Activated T-cell treated with anti-CD3 and anti-CD28 coated beads, Interleukin-2, amount 50 U/mL, for 4 hours (primary cell): ENCODE data around the gene JAG1. TPM values are rescaled to one million over a fixed set of nuclear protein-coding genes. Genes with fewer than 3 reads are reported as not detected.

Experiments
- ATAC-seq, 2 donors: fragments of 200-7000 bp; cut with Tn5 transposase; one replicate each; pipeline ENCODE4 v1.10.0; 2021
- DNase-seq: peaks from one replicate; pipeline ENCODE4 v3.0.0-alpha.2; 2020
- H3K27me3 Mint-ChIP-seq: one replicate; pipeline ENCODE4 v1.8.0; 2021; ENCODE audit warnings: low read depth, mixed read lengths
- H3K36me3 Mint-ChIP-seq: one replicate; pipeline ENCODE4 v1.8.0; 2022; ENCODE audit warnings: mixed read lengths; ENCODE audit not compliant: insufficient read depth
- H3K4me1 Mint-ChIP-seq: one replicate; pipeline ENCODE4 v1.8.0; 2021; ENCODE audit warnings: low read depth, mixed read lengths
- H3K4me3 Mint-ChIP-seq: one replicate; pipeline ENCODE4 v1.8.0; 2021; ENCODE audit warnings: mild to moderate bottlenecking, moderate library complexity, mixed read lengths
- H3K9me3 Mint-ChIP-seq: one replicate; pipeline ENCODE4 v1.8.0; 2021; ENCODE audit warnings: mixed read lengths
- total RNA-seq, 3 donors: library from RNA; stranded (reverse); gene quantifications; one replicate each; pipeline ENCODE4 v1.2.1, GENCODE V29; 2021

The JAG1 gene
- total RNA-seq, 3 donors from 2014 or later, result 0.33 to 0.47 (median 0.38) TPM

DNA sequence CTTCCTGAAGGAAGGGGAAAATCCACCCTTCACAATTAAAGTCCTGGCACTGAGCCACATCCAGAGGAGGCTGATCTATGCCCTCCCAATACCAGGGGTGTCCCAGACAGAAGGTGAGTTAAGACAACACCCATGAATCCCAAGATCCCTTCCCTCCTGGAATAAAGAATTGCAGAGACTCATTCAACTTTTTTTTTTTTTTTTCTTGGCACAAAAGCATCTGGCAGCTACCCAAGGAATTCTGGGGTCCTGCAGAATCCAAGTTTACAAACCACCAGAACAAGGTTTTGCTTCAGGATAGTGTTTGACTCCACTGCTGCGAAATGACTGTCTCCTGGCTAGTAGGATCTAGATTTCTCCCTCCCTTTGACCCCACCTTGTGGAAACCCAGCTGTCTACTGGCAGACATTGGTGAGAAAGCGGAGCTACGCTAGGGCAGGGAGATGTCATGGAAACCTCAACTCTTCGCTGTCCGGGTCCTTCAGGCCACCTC is 37.4 kb downstream of the JAG1 start:
- H3K4me1 Mint-ChIP-seq, result peaks cover 2% of the 10 kb centered on the region
- no peaks in the 10 kb centered on the region for H3K36me3 Mint-ChIP-seq
- ATAC-seq (no peak), DNase-seq (no peak)
- no peak overlapping the region for H3K4me3 Mint-ChIP-seq
- H3K9me3 Mint-ChIP-seq, result no peaks in the 10 kb centered on the region
- H3K27me3 Mint-ChIP-seq, result no peaks in the 10 kb centered on the region

DNA sequence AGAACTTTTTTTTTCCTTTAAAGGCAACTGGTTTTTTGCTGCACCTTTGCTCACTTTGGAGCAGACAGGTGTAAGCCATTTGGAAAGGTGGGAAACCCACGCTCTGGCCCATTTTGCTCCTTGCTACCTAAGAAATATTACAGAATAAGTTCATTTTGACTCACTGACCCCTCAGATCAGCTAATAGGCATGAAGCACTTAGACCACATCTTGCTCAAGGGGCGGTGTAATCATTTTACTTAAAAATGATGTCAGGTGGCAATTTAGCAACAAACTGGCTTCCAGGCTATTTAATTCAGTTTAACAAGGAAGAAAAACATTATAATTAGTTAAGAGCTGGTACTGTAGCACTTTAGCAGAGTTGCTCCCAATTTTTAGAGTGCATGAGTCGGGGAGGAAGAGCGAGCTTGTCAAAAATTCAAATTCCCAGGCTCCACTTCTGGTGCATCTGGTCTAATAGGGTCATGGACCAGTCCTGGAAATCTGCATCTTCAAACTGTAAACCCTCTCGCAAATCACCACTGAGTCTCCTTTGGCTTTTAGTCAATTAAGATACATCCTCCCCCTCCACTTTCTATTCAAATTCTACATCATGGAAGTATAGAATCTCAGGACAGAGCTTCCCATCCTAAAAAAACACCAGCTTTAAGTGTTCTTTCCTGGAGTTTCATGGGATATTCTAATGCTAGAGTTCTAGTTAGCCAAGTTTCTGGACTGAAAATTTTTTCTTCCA is 38.2 kb downstream of the JAG1 start:
- ATAC-seq, result no peak
- H3K4me3 Mint-ChIP-seq, result no peak overlapping the region
- H3K36me3 Mint-ChIP-seq, result no peaks in the 10 kb centered on the region
- peaks cover 2% of the 10 kb centered on the region for H3K4me1 Mint-ChIP-seq
- H3K27me3 Mint-ChIP-seq, result no peaks in the 10 kb centered on the region
- no peak for DNase-seq
- H3K9me3 Mint-ChIP-seq, result no peaks in the 10 kb centered on the region

- no peaks in the 10 kb centered on the region for H3K27me3 Mint-ChIP-seq
- no peaks in the 10 kb centered on the region for H3K36me3 Mint-ChIP-seq
- peaks cover 2% of the 10 kb centered on the region for H3K4me1 Mint-ChIP-seq
- H3K4me3 Mint-ChIP-seq, result no peak overlapping the region
- H3K9me3 Mint-ChIP-seq, result no peaks in the 10 kb centered on the region
- no peak for DNase-seq
- ATAC-seq, result no peak
Observed at GRCh38 chr20:10634683-10635411, 39.0 kb downstream of the JAG1 start.

DNA sequence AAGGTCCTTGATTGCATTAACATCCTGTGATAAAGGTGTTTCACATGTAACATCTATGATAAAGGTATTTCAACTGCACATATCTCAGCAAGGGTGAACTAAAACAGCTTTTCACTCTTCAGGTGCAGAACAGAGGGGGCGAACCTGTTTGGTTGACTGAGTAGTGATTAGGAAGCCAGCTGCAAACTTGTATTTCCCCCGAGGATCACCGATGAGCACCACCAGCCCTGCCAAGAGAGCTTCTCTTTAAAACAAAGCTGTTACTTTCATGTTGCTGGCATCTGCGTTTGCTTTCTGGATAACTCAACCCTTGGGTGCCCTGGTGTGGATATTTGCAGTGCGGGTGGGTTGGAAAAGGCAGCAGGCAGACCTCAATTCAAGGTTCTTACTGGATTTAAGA is 39.6 kb downstream of the JAG1 start:
- H3K27me3 Mint-ChIP-seq, result no peaks in the 10 kb centered on the region
- H3K9me3 Mint-ChIP-seq, result no peaks in the 10 kb centered on the region
- H3K4me1 Mint-ChIP-seq, result peaks cover 2% of the 10 kb centered on the region
- H3K36me3 Mint-ChIP-seq, result peaks cover 2% of the 10 kb centered on the region
- ATAC-seq (no peak), DNase-seq (no peak)
- no peak overlapping the region for H3K4me3 Mint-ChIP-seq

GRCh38 chr20:10633718-10634117 is 40.1 kb downstream of the JAG1 start:
- ATAC-seq, result no peak
- no peaks in the 10 kb centered on the region for H3K9me3 Mint-ChIP-seq
- peaks cover 2% of the 10 kb centered on the region for H3K4me1 Mint-ChIP-seq
- H3K27me3 Mint-ChIP-seq, result no peaks in the 10 kb centered on the region
- H3K4me3 Mint-ChIP-seq, result no peak overlapping the region
- peaks cover 2% of the 10 kb centered on the region for H3K36me3 Mint-ChIP-seq
- no peak for DNase-seq

DNA sequence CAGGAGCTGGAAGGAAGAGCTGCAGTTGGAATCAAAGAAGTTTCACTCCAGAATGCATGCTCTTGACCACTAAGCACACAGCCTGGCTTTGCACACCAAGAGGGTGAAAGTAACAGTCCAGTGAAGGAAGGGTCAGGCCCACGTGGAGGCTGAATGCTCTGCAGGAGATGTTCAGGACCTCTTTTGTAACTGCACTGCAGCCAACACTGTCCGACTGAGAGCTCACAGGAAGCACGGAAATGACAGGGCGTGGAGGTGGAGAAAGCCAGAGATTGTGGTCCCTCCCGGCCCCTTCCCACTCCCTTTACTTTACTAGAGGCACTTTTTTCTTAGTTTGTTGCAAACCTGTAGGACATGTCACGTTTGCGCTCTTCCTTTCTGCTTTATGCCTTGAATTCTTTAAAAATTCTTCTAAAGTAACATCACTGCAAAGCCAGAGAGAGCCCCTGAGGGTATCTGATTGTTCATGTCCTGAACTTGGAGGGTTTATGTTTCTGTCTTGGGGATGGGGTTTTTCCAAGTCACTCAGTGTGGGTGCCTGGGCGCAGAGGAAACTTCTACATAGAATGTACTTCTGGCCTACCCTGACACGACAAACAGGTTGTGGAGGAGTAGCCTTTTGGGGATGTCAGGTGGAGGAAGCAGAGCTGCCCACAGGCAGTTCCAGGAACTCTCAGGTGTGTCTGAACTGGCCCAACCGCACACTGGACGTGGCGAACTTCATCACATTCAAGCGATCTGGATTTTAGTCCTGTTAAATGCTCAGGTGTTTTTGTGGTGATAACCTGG is 40.9 kb downstream of the JAG1 start:
- Mint-ChIP-seq H3K4me3 (no peak overlapping the region), H3K4me1 (peaks cover 2% of the 10 kb centered on the region), H3K27me3 (no peaks in the 10 kb centered on the region), H3K36me3 (peaks cover 2% of the 10 kb centered on the region), H3K9me3 (no peaks in the 10 kb centered on the region)
- DNase-seq (no peak), ATAC-seq (no peak)

- Mint-ChIP-seq H3K27me3 (no peaks in the 10 kb centered on the region), H3K4me1 (peaks cover 2% of the 10 kb centered on the region), H3K4me3 (no peak overlapping the region), H3K36me3 (peaks cover 2% of the 10 kb centered on the region), H3K9me3 (no peaks in the 10 kb centered on the region)
- ATAC-seq (no peak), DNase-seq (no peak)
Observed at GRCh38 chr20:10631126-10631525, 42.7 kb downstream of the JAG1 start.

GRCh38 chr20:10629946-10630650 is 43.7 kb downstream of the JAG1 start:
- no peak for ATAC-seq

GRCh38 chr20:10626896-10627295 is 46.9 kb downstream of the JAG1 start:
- Mint-ChIP-seq H3K9me3 (no peaks in the 10 kb centered on the region), H3K36me3 (peaks cover 16% of the 10 kb centered on the region), H3K4me3 (no peak overlapping the region), H3K4me1 (no peaks in the 10 kb centered on the region), H3K27me3 (no peaks in the 10 kb centered on the region)
- DNase-seq (no peak), ATAC-seq (no peak)

More at GRCh38 chr20:10629946-10630650, 43.7 kb downstream of the JAG1 start:
- DNase-seq, result no peak
- H3K27me3 Mint-ChIP-seq, result no peaks in the 10 kb centered on the region
- H3K36me3 Mint-ChIP-seq, result peaks cover 2% of the 10 kb centered on the region
- H3K9me3 Mint-ChIP-seq, result no peaks in the 10 kb centered on the region
- no peak overlapping the region for H3K4me3 Mint-ChIP-seq
- peaks cover 2% of the 10 kb centered on the region for H3K4me1 Mint-ChIP-seq

GRCh38 chr20:10625641-10626040 is 48.2 kb downstream of the JAG1 start:
- no peaks in the 10 kb centered on the region for H3K4me1 Mint-ChIP-seq
- H3K9me3 Mint-ChIP-seq, result no peaks in the 10 kb centered on the region
- ATAC-seq (no peak), DNase-seq (no peak)
- H3K4me3 Mint-ChIP-seq, result no peak overlapping the region
- H3K36me3 Mint-ChIP-seq, result peaks cover 24% of the 10 kb centered on the region
- no peaks in the 10 kb centered on the region for H3K27me3 Mint-ChIP-seq

DNA sequence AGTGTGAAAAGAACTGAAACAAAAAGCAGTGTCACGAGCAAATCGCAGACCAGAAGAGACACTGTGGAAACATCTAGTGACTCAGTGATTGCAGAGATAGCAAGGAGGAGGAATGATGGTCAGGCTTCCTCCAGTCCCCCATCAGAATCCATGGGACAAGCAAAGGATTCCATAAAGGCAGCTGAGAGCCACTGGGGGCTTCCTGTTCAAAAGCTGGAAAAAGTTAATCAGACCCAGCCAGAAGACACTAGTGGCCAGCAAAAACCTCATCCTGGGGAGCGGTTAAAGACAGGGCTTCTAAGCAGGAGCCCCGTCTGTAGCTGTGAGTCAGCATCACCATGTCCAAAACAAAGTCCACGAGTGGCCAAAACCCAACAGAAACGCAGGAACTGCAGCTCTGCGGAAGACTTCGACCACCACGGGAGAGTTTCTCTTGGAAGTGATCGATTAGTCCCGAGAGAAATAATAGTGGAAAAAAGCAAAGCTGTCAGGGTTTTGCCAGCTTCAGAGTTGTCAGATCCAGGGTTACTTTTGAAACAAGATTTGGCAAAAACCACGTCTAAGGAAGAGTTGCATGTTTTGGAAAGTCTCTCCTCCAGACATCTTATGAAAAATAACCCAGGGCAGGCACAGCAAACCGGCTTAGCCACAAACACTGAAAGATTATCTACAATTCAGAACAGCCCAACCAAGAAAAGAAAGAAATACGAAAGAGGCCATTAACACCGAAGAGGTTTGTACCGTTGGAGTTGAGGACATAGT is 51.0 kb downstream of the JAG1 start:
- Mint-ChIP-seq H3K27me3 (no peaks in the 10 kb centered on the region), H3K36me3 (peaks cover 22% of the 10 kb centered on the region), H3K4me1 (no peaks in the 10 kb centered on the region), H3K9me3 (no peaks in the 10 kb centered on the region), H3K4me3 (no peak overlapping the region)
- DNase-seq (no peak), ATAC-seq (no peak)

GRCh38 chr20:10621149-10621548 is 52.6 kb downstream of the JAG1 start:
- ATAC-seq, result no peak
- no peaks in the 10 kb centered on the region for H3K27me3 Mint-ChIP-seq
- peaks cover 22% of the 10 kb centered on the region for H3K36me3 Mint-ChIP-seq
- DNase-seq, result no peak
- H3K9me3 Mint-ChIP-seq, result no peaks in the 10 kb centered on the region
- H3K4me3 Mint-ChIP-seq, result no peak overlapping the region
- no peaks in the 10 kb centered on the region for H3K4me1 Mint-ChIP-seq

- peaks cover 32% of the 10 kb centered on the region for H3K36me3 Mint-ChIP-seq
- no peaks in the 10 kb centered on the region for H3K4me1 Mint-ChIP-seq
- ATAC-seq, result no peak
- no peaks in the 10 kb centered on the region for H3K9me3 Mint-ChIP-seq
- no peak for DNase-seq
- H3K4me3 Mint-ChIP-seq, result no peak overlapping the region
- H3K27me3 Mint-ChIP-seq, result no peaks in the 10 kb centered on the region
Observed at GRCh38 chr20:10619427-10619826, 54.4 kb downstream of the JAG1 start.
